ENCODE measurements around the gene CDH10.

Gene CDH10

GRCh38 chr5:24475101-24475500 lies 169.7 kb downstream of the CDH10 start:
- no peak for DNase-seq

- DNase-seq: no peak
Measured at GRCh38 chr5:24474685-24475084, 170.1 kb downstream of the CDH10 start.

DNA sequence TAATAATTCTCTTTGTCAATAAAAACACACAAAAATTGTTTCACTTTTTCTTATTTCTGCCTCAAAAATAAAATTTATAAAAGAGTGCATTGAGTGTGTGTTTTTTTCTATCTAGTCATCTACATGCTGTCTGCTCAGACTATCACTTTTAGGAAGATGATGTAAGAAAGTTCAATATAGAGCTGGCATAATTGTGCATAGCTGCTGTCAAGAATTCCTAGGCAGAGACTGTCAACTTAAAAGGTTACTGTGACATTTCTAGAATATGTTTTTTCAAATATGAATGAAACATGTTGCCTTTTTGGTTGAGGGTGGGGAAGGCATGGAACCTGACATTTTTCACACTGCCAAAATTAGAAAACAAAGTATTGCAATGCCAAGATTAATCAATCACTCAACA lies 172.3 kb downstream of the CDH10 start:
- no peak for DNase-seq

DNA sequence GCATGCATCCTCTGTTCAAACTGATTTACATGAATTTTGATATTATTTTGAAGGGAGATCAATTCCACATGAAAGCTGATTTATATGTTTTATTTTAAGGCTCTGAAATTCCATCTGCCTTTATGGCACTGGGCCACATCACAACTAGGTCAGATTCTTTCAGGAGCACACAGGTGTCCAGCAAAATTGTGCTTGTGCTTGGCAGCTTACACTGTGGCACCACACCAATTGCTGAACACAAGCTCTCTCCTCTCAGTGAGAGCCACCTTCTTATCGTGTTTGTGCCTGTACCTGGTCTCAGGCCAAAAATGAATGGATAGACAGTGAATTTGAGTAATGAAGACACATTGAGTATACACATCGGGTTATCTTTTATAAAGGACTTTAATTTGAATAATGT lies 200.4 kb downstream of the CDH10 start:
- peak in 1 of 2 experiments; percentile 27 for DNase-seq

DNA sequence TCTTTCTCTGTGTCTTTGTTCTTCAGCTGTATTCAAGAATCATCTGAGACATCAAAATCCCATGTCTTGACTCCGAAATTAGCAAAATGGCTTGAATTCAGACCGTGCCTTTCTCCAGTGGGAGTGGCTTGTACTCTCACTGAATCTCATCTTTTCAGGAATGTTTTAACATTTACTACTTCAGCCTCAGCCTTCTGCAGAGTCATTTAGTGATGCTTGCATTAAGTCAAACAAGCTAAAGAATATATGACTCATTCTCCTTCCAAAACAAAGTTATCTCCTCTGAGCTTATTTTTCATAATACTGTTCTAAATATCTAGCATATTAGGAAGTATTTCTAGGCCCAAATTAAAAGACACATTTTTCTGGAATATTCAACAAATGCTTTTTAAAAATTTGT lies 205.3 kb downstream of the CDH10 start:
- no peak for DNase-seq

Data from SHP77 (cell line).